GM10266 (cell line): Measurements from ENCODE around the gene TRIM36.

Source experiments
- DNase-seq: peaks from one replicate; pipeline ENCODE4 v3.0.0; 2012; ENCODE audit errors: extremely low spot score
- CTCF ChIP-seq: IDR thresholded peaks from 2 replicates; pipeline ENCODE4 v1.5.1; 2012; ENCODE audit warnings: mild to moderate bottlenecking, low read depth; ENCODE audit not compliant: control insufficient read depth, insufficient read depth; ENCODE audit errors: missing control alignments

TRIM36 gene

GRCh38 chr5:115084246-115084793, 85.4 kb downstream of the TRIM36 start:
- DNase-seq, result no peak
- no peak for TF ChIP-seq CTCF

- TF ChIP-seq CTCF, result no peak
- DNase-seq, result no peak
Measured at GRCh38 chr5:115079924-115080623, 89.6 kb downstream of the TRIM36 start.
